ENCODE results near the gene KIF3B. TPM values are rescaled to one million over a fixed set of nuclear protein-coding genes. Genes with fewer than 3 reads are reported as not detected.
"Not testable (repeated sequence)": the region's sequence is repeated elsewhere in the genome, so short reads cannot be mapped to it uniquely, and the experiment has no call there.

Gene KIF3B
- total RNA-seq (2014; rRNA removed; shearing (Covaris generic)), result 26.3 and 27.5 TPM in 2 replicates

DNA sequence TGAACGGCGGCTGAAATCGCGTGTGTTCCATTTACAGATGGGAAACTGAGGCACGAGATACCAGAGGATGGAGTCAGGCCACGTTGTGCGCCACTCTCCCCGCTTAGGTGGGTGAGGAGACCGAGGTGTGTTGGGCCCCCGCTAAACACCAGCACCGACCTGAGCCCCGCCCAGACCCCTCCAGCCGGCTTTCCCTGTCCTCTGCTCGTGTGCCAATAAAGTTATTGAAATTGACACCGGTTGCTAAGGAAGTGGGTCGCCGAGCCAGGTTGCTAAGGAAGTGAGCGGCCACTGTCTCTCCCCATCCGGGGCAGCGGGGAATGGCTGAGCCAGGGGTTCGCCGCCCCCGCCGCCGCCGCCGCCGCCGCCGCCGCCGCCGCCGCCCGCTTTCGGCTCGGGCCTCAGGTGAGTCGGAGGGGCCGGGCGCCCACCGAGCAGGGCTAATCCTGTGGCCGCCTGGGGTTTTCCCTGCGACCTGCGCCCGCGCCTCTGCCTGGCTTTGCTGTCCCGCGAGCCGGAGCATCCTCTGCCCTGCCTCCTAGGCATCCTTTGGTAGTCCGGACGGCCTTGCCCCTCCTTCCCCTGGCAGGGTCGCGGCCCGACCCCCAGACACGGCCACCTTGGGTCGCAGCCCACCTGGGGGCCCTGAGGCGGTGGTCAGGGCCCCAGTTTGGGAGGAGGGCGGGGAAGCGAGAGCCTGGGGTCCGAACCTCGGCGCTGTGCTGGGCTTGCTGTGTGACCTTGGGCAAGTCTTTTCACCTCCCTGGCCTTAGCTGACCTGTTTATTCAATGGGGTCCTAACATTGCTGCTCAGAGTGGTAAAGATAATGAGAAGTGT lies at the start of gene KIF3B:
TSS of gene KIF3B (plus strand) at position 291 of the 838 bp plus-strand sequence. CDS start 32,127 bp downstream, outside the sequence.
- DNase-seq (ENCODE audit: low read depth), result peak; percentile 95

DNA sequence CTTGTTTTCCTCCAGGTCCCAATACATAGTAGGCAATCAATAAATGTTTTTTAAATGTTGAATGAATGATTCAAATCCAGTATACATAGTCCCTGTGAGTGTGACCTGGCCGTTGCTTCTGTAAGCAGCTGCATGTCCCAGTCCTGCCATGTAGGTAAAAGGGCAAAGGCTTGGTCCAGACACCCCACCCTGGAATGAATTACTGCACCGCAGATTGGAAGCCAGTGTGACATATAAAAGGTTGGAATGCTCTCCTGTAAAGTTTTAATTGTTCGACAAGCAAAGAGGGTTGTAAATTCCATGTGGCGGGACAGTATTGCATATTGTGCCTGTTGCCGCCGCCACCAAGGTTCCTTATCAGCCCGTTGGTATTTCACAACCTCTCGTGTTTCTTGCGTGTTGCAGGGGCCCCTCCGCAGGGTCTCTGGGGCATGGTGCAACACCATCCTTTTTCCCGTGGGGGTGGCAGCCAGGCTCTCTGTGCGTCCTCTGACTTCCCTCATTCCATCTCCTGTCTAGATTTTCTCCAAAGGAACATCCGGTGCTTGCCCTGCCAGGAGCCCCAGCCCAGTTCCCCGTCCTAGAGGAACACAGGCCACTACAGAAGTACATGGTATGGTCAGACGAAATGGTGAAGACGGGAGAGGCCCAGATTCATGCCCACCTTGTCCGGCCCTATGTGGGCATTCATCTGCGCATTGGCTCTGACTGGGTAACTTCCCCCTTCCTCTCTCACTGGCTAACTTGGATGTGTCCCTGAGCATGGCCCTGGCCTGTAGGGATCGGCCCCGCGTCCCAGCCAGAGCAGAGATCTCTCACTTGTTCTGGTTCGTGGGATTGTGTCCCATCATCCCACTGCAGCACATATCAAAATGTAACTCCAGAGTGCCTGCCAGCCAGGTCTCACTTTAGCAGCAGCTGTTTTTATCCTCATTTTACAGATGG lies 49.4 kb upstream of the KIF3B start:
- DNase-seq (ENCODE audit: low read depth), result no peak

DNA sequence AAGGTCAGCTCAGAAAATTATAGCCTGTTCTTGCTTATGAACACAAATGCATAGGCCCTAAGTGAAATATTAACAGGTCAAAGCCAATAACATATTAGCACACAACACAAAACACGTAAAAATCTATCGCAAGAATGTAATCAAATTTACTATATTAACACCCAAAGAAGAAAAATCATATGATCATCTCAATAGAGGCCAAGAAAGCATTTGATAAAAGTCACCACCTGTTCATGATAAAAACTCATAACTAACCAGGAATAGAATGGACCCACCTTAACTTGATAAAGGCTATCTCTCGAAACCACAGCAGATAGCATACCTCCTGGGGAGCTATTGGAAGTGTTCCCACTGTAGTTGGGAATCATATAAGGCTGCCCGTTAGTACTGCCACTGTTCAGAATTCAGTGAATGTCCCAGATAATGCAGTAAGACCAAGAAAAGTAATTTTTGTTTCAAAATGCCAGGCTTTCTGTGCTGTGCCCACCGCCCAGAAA lies 48.2 kb upstream of the KIF3B start:
- no peak for DNase-seq (ENCODE audit: low read depth)

DNA sequence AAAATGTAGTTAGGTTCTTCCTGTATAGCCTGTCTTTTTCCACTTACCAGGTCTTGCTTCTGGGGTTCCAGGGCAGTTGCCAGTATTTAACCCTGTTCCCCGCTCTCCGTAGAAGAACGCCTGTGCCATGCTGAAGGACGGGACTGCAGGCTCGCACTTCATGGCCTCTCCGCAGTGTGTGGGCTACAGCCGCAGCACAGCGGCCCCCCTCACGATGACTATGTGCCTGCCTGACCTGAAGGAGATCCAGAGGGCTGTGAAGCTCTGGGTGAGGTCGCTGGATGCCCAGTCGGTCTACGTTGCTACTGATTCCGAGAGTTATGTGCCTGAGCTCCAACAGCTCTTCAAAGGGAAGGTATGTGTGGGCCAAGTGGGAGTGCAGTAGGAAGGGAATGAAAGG lies 46.7 kb upstream of the KIF3B start:
- DNase-seq (ENCODE audit: low read depth), result no peak

DNA sequence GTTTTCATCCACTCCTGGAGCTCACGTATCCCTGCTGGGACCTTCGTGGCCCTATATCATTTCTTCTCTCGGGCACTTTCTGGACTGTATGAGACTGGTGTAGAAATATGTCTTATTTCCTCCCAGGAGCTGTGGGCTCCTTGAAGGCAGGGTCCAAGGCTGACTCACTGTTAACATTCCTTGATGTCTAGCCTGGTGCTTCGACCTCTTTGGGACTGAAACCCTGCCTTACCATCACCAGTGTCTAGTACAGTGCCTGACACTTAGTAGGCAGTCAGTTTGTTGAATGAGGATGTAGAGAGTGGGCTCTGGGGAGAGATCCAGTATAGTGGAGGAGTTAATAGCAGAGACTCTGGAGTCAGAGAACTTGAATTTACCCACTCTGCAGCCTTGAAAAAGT lies 46.2 kb upstream of the KIF3B start:
- no peak for DNase-seq (ENCODE audit: low read depth)

DNA sequence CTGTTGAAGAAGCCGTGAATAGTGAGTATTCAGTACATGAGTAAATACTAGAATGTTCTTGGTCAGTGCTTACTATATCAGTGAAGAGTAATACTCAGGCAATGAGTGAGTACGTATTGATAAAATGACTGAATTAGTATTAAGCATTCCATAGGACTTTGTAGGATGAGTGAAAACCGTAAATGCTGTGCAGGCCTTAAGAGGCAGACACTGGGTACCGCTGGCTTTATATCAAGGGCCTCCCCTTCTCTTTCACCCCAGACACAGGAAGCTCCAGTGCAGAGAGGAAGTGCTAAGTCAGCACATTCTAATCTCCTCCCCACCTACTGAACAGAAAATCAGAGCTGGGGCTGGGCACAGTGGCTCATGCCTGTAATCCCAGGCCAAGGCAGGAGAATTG lies 45.6 kb upstream of the KIF3B start:
- DNase-seq (ENCODE audit: low read depth), result no peak

DNA sequence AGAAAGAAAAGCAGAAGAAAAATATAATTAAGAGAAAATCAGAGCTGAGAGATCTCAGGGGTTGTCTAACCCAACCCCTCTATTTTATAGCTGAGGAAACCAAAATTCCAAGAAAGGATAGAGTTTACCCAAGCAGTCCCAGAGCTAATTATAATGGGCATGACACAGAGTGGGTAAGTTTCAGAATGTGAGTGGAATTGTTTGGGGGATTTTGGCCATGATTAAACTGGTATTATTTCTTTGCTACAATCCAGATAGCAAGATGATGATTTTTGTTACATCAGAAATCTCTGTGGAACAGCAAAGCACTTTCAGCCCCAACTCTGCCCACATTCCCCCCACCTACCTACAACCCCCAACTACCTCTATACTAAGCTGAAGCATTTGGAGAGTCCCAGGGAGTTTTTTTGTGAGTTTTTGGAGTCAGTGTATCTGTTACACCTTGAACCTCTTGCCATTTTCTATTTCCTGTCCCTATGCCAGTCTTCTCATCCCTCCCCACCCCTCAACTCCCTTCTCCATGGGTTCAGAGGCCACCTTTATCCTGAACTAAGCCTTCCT lies 45.0 kb upstream of the KIF3B start:
- DNase-seq (ENCODE audit: low read depth), result no peak

DNA sequence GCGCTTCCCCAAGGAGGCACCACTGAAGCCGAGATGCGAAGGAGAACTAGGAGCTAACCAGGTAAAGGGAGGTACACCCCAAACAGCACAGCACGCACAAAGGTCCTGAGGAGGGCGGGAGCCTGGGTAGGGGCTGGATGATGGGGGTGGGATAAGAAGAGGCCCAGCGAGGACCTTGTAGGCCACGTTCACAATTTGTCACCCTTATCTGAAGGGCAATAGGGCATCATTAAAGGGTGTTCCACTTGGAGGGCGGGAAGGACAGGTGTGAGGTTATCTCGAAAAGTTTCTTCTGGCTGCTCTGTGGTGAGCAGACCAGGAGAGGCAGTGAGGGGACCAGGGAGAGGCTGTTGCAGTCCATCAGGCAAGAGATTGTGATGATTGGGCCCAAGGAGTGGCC lies 44.2 kb upstream of the KIF3B start:
- DNase-seq (ENCODE audit: low read depth), result no peak

DNA sequence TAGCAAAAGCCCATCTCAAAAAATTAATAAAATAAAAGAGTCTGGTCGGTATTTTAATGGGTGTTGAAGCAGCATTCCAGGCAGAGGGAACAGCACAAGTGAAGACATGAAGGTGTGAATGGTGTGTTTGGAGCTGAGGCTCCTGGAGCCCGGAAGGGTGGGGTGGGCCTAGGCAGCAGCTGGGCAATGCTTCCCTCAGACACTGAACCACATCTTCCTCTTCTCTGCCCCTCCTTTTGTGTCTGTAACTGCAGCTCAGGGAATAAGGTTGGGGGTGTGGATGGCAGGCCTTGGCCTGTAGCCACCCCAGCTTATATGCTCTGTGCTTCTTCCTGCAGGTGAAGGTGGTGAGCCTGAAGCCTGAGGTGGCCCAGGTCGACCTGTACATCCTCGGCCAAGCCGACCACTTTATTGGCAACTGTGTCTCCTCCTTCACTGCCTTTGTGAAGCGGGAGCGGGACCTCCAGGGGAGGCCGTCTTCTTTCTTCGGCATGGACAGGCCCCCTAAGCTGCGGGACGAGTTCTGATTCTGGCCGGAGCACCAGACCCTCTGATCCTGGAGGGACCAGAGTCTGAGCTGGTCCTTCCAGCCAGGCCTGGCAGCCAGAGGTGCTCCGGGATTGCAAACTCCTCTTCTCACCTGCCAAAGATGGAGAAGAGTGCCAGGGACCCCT lies 43.2 kb upstream of the KIF3B start:
- no peak for DNase-seq (ENCODE audit: low read depth)

DNA sequence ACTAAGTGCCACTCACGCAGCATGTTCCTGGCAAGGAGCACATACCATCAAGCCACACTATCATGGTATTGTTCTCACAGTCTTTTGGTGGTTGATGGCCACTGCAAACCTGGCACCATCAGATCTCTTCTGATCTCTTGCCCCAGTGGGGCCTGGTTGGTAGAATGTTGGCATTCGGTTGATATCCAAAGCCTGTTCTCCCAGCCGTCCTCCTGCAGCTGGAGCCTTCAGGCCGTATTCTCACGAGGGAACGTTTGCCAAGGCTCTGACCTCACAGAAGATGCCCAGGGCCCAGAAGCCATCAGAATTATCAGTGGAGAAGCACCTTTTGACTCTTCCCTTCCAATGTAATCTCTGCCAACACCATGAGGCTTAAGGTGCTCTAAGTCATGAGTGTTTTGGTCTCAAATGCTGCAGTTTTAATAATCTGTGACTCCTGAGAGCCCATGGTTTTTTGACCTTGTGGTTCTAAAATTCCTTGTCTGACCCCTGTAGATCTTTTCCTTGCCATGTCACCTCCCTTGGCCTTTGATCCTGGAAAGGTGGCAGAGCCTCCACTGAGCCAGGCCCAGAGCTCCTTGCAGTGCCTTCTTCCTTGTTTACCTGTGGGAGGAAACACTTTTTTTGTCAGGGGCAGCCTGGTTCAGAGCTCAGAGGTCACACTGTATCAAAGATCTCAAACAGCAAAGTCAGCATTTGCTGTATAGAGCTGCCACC lies 42.0 kb upstream of the KIF3B start:
- DNase-seq (ENCODE audit: low read depth), result no peak

DNA sequence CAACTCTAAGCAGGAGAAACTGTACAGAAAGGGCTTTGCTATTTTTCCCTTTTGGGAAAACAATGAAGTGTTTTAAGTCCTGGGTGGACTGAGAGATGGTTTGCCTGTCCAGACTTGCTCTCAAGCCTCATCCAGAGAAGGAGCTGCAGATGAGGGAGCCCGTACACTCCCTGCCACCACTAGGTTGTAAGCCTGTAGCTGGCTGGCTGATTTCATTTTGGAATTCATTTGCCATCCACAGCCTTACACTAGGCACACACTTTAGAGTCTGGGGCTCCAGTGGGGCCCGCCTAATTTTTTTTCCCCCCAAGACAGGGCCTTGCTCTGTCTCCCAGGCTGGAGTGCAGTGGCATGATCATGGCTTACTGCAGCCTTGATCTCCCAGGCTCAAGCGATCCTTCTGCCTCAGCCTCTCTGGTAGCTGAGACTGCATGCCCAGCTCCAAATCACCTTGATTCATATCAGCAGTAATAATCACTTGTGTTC lies 41.4 kb upstream of the KIF3B start:
- no peak for DNase-seq (ENCODE audit: low read depth)

DNA sequence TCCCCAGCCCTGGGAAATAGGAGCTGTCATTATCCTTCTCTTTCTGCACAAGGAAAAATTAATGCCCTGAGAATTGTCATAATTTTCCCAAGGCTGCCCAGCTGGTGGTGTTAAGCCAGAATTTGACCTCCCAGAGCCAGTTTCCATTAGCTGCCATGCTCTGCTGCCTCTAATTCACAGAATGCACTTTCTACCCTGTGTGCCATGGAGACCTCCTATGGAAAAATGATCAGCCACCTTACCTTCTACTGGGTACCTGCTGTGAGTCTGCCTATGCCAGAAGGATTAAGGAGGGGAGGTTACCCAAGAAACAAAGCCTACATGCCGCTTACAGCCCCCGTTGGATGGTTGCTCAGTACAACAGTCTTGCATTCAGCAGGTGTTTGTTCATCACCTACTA lies 40.6 kb upstream of the KIF3B start:
- DNase-seq (ENCODE audit: low read depth), result no peak

DNA sequence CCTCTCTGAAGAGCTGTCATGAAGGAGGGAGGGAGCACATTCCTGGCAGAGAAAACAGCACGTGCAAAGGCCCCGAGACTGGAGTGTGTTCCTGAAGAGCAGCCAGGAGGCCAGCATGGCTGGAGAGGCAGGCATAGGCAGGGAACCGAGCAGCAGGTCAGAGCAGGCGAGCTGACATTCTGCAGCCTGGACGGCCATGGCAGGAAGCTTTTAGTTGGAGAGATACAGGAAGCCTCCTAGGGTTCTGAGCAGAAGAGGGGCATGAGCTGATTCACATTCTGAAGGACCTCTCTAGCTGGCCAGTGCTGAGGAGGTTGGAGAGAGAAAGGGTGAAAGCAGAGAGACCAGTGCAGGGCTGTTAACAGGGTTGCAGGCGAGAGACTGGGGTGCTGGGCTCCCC lies 40.0 kb upstream of the KIF3B start:
- DNase-seq (ENCODE audit: low read depth), result no peak

DNA sequence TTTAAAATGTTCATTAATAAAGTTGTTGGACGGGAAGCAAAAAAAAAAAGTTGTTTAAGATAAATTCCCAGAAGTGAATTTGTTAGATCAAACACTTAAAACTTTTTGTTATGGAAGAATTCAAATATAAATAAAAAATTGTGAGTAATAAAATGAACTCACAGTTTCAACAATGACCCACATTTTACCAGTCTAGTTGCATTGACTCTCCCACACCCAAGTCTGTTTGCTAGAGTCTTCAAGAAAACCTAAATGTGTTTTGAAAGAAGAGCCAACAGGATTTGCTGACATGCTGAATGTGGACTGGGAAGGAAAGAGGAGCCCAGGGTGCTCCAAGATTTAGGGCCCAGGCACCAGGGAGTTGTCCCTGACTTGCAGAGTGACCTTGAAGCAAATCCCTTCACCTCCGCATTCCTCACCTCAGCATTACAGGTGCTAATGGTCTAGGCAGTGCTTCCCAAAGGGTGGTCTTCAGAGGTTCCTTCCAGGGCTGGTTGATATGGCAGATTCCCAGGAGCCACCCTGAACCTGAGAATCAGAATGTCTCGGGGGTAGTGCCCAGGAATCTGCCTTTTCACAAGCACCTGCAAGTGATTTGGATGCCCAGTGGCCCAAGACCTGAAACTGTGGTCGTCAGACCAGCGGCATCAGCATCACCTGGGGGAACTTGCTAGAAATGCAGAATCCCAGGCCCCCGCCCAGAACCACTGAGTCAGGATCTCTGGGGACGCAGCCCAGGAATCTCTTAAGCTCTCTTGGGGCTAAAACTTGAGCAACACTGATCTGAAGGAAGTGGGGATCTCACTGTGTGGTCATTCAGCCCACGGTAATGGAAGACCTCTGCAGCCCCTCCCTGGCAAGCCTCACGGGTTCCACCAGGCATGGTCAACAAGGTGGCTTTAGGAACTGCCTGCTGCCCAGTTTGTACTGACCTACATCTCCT lies 38.7 kb upstream of the KIF3B start:
- DNase-seq (ENCODE audit: low read depth), result no peak

DNA sequence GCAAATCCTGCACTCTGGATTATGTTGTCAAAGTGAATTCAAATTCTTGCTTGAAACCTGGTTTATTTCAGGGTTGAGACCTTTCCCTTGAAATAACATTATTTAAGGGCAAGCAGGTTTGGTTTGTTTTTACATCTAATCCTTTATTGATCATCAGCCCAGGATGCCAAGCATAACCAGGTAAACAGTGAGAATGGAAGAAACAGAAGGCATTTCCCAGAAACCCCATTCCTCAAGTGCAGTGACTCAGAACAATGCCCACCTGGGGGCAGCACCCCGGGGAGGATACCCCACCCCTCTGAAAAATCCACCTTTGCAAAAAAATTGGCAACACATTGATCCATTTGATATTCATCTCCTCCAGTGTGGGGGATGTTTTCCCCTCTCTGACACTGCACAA lies 37.2 kb upstream of the KIF3B start:
- no peak for DNase-seq (ENCODE audit: low read depth)

DNA sequence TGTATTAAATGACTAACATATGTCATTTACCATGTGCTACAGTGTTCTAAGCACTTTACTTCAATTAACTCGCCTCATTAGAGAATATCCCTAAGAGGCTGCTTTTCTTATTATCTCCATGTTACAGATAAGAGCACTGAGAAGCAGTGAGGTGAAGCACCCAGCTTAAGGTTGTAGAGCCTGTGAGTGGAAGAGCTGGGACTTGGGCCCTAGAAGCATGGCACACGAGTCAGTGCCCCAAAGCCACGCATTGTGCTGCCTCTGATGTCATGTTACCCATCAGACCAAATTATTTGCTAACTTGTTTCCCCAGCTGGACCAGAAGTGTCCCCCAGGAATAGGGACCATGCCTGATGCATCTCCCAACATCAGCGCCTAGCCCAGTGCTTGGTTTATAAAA lies 35.6 kb upstream of the KIF3B start:
- DNase-seq (ENCODE audit: low read depth), result no peak

DNA sequence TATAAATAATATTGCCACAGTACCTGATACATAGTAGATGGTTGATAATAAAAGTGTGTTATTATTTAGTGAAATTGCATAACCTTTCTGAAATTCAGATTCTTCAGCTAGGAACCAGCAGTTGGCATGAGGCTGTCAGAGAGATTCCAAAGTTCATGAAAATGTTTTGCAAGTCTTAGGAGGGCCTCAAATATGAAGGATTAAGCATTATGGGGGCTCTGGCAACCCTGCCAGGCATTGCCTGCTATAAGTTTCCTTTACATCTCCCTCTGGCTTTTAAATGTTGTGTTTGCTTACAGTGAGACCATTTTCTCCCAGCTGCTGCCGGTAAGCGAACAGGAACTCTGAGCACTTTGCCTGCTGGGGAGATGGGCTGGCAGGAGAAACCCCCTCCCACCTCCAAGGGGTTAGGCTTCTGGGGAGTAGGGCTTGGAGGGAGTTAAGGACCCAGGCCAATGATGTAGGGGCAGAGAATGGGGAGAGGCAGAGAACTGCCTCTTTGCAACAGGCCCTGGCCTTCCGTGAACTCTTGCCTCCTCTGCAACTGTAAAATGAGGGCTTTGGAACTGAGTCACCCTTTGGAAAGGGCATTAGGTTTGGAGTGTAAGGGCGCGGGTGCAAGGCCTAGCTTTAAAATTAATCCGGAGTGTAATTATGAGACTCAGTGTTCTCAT lies 33.2 kb upstream of the KIF3B start:
- no peak for DNase-seq (ENCODE audit: low read depth)

DNA sequence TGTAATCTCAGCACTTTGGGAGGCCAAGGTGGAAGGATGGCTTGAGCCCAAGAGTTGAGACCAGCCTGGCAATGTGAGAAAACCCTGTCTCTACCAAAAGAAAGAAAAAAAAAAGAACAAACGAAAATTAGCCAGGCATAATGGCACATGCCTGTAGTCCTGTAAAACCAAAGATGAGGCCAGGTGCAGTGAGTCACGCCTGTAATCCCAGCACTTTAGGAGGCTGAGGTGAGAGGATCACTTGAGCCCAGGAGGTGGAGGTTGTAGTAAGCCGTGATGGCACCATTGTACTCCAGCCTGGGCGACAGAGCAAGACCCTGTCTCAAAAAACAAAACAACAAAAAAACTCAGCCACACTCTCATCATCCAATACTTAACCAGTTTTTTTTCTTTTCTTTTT lies 32.5 kb upstream of the KIF3B start:
- no peak for DNase-seq (ENCODE audit: low read depth)

DNA sequence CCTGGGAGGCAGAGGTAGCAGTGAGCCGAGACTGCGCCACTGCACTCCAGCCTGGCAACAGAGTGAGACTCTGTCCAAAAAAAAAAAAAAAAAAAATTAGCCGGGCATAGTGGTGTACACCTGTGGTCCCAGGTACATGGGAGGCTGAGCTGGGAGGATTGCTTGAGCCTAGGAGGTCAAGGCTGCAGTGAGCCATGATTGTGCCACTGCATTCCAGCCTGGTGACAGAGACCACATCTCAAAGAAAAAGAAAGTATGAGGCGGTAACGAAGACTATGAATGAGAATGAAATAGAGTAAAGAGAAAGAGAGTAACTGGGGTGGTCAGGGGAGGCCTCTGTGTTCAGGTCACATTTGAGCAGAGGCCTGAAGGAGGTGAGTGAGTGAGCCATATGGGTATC lies 31.2 kb upstream of the KIF3B start:
- not testable (repeated sequence) for DNase-seq (ENCODE audit: low read depth)

Data from RPMI7951 (cell line).